ENCODE measurements around the gene CHML. TPM values are rescaled to one million over a fixed set of nuclear protein-coding genes. Genes with fewer than 3 reads are reported as not detected.

The CHML gene, protein sequence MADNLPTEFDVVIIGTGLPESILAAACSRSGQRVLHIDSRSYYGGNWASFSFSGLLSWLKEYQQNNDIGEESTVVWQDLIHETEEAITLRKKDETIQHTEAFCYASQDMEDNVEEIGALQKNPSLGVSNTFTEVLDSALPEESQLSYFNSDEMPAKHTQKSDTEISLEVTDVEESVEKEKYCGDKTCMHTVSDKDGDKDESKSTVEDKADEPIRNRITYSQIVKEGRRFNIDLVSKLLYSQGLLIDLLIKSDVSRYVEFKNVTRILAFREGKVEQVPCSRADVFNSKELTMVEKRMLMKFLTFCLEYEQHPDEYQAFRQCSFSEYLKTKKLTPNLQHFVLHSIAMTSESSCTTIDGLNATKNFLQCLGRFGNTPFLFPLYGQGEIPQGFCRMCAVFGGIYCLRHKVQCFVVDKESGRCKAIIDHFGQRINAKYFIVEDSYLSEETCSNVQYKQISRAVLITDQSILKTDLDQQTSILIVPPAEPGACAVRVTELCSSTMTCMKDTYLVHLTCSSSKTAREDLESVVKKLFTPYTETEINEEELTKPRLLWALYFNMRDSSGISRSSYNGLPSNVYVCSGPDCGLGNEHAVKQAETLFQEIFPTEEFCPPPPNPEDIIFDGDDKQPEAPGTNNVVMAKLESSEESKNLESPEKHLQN
- total RNA-seq (2022) (33.7 and 33.8 TPM in 2 replicates), Bru-seq, nascent RNA (percentile 99 among the genes with signal in this experiment), BruChase-seq, experiment 1, labeled RNA remaining after a 6-hour chase (percentile 99 among the genes with signal in this experiment), BruChase-seq, experiment 2, labeled RNA remaining after a 2-hour chase (percentile 99 among the genes with signal in this experiment)
- long read RNA-seq, full-length matches to known transcripts: 24 of 30 reads
- long read RNA-seq, partial matches to known transcripts: 0 of 30 reads
- long read RNA-seq, other reads (novel, unspliced or antisense): 6 of 30 reads

DNA sequence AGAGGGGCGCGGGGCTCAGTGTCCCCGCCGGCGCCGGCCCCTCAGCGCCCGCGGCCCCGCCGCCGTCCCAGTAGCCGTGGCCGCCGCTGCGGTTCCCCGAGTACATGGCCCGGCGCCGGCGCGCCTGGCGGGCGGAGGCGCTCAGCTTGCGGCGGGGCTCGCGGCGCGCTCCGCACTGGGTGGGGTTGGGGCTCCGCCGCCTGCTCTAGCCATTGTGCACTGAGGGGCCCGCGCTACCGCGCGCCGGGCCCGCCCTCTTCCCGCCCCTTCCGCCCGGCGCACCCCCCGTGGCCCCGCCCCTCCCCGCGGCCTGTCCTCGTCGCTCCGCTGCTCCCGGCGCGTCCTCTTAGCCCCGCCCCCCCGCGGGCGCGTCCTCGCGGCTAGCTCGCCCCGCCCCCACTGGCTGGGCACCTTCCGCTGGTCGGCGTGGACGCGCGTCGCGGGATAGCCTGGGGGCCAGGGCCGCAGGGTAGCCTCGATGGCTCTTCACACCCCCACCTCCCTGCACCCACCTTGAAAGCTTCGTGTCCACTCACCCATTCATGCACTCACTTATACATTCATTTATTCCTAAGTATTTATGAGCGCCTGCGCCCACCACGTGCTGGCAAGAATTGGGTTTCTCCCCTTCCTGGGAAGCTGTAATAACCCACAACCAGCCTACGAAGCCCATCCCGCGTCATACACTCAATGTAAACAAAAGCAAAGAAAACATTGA, at the start of gene CHML, which contains the start of gene OPN3:
Gene CHML (minus strand): TSS at position 221 of the 718 bp plus-strand sequence. CDS start 4,603 bp downstream, outside the sequence.
Gene OPN3 (minus strand): TSS at position 221 of the 718 bp plus-strand sequence. CDS start 115 bp downstream, at position 106.
- Mint-ChIP-seq H3K4me1 (ENCODE audit: insufficient read depth, unreplicated experiment) (peaks cover 55% of the 10 kb centered on the region), H3K27me3 (ENCODE audit: insufficient read depth, unreplicated experiment) (no peaks in the 10 kb centered on the region)

DNA sequence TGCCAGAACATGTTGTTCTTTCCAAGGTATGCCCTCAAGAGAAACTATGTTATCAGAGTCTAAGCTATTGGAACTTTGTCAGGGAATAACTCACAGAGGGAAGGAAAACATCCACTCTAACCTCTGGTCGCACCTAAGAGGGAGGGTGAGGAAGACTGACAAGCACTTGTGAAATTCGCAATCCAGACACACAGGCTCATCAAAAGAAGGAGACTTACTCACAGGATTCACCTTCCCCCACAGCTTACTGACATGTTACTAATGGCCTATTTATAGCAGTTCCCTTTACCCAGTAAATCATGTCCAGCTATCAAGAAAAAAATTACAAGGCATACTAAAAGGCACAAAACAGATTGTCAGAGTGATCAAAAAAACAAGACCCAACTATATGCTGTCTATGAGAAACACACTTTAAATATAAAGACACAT, 48.8 kb upstream of the CHML start:
- ChIA-PET POLR2A (interaction anchor here (0.6 to 4.9 kb wide), 48 partner anchors 9 to 1567 kb away, joined by 3 to 151 read pairs (median 4); partner anchors contain the start of genes CHML, FH, KMO and OPN3), CTCF (interaction anchor here (0.6 to 2.6 kb wide), 13 partner anchors 13 to 180 kb away, joined by 3 to 13 read pairs (median 3); partner anchors contain the start of genes CHML and OPN3)
- Mint-ChIP-seq H3K4me3 (ENCODE audit: unreplicated experiment) (peak overlapping the region; percentile 6), H3K27ac (ENCODE audit: low read depth, unreplicated experiment) (peak overlapping the region; percentile 79), H3K4me1 (ENCODE audit: insufficient read depth, unreplicated experiment) (peaks cover 23% of the 10 kb centered on the region), H3K9me3 (ENCODE audit: unreplicated experiment) (peaks cover 22% of the 10 kb centered on the region), H3K27me3 (ENCODE audit: insufficient read depth, unreplicated experiment) (no peaks in the 10 kb centered on the region), H3K36me3 (ENCODE audit: insufficient read depth, unreplicated experiment) (peaks cover 19% of the 10 kb centered on the region)
- peak; percentile 100 for DNase-seq (ENCODE audit: unreplicated experiment)
- BruUV-seq (replicated peaks): no TSS peak
- intact Hi-C loops (cut with micrococcal nuclease): loop anchor here (1.0 to 2.0 kb wide), 3 partner anchors 14 to 78 kb away; no protein-coding TSS in a partner anchor
- TF ChIP-seq, protein P1, sequence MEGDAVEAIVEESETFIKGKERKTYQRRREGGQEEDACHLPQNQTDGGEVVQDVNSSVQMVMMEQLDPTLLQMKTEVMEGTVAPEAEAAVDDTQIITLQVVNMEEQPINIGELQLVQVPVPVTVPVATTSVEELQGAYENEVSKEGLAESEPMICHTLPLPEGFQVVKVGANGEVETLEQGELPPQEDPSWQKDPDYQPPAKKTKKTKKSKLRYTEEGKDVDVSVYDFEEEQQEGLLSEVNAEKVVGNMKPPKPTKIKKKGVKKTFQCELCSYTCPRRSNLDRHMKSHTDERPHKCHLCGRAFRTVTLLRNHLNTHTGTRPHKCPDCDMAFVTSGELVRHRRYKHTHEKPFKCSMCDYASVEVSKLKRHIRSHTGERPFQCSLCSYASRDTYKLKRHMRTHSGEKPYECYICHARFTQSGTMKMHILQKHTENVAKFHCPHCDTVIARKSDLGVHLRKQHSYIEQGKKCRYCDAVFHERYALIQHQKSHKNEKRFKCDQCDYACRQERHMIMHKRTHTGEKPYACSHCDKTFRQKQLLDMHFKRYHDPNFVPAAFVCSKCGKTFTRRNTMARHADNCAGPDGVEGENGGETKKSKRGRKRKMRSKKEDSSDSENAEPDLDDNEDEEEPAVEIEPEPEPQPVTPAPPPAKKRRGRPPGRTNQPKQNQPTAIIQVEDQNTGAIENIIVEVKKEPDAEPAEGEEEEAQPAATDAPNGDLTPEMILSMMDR (IDR thresholded peaks at IDR 0.05; ENCODE audit: unreplicated experiment): no peak

More for the DNA sequence above, at the start of gene CHML, which contains the start of gene OPN3:
- Mint-ChIP-seq H3K36me3 (ENCODE audit: insufficient read depth, unreplicated experiment) (peaks cover 36% of the 10 kb centered on the region), H3K4me3 (ENCODE audit: unreplicated experiment) (peak within 1 kb of the TSS; percentile 75), H3K27ac (ENCODE audit: low read depth, unreplicated experiment) (peak within 1 kb of the TSS; percentile 100), H3K9me3 (ENCODE audit: unreplicated experiment) (peaks cover 8% of the 10 kb centered on the region)
- DNase-seq (ENCODE audit: unreplicated experiment): peak; percentile 96
- ChIA-PET POLR2A (interaction anchor here (0.5 to 5.8 kb wide), 55 partner anchors 8 to 1615 kb away, joined by 3 to 151 read pairs (median 6); partner anchors contain the start of genes CEP170, EXO1, FH and KMO), CTCF (interaction anchor here (0.6 to 2.6 kb wide), 19 partner anchors 11 to 198 kb away, joined by 3 to 22 read pairs (median 5); no protein-coding TSS in a partner anchor)
- intact Hi-C loops (cut with micrococcal nuclease): loop anchor here (1.0 to 2.0 kb wide), 3 partner anchors 28 to 76 kb away; no protein-coding TSS in a partner anchor
- BruUV-seq (replicated peaks): no TSS peak
- TF ChIP-seq, protein P1 (IDR thresholded peaks at IDR 0.05; ENCODE audit: unreplicated experiment): no peak

DNA sequence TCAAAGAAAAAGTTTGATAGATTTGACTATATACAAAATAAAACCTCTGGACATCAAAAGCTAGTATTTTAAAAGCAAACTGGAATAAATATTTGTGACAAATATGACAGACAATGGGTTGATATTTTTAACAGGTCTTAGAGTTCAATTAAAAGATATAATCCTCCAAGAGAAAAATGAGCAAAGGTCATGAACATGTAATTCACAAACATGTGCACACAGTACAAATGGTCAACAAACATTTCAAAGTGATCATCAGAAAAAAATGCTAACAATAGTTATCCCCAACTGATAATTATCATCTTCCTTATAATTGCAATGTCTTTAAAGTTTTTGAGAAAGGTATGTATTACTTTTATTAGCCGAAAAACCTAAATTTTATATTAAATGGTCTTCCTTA, 43.9 kb upstream of the CHML start:
- intact Hi-C loops (cut with micrococcal nuclease): no loop called here
- ChIA-PET POLR2A (interaction anchor here (0.6 to 2.9 kb wide), 7 partner anchors 20 to 422 kb away, joined by 3 to 13 read pairs (median 4); partner anchors contain the start of genes CHML and OPN3), CTCF (interaction anchor here (0.6 to 1.2 kb wide), 3 partner anchors 13 to 151 kb away, joined by 3 to 4 read pairs (median 3); no protein-coding TSS in a partner anchor)
- no peak overlapping the region for H3K4me3 Mint-ChIP-seq (ENCODE audit: unreplicated experiment)
- TF ChIP-seq, protein P1 (IDR thresholded peaks at IDR 0.05; ENCODE audit: unreplicated experiment): no peak
- peaks cover 4% of the 10 kb centered on the region for H3K36me3 Mint-ChIP-seq (ENCODE audit: insufficient read depth, unreplicated experiment)
- no peaks in the 10 kb centered on the region for H3K27me3 Mint-ChIP-seq (ENCODE audit: insufficient read depth, unreplicated experiment)
- DNase-seq (ENCODE audit: unreplicated experiment): no peak
- H3K27ac Mint-ChIP-seq (ENCODE audit: low read depth, unreplicated experiment): no peak overlapping the region
- peaks cover 3% of the 10 kb centered on the region for H3K9me3 Mint-ChIP-seq (ENCODE audit: unreplicated experiment)
- BruUV-seq (replicated peaks): no TSS peak
- peaks cover 13% of the 10 kb centered on the region for H3K4me1 Mint-ChIP-seq (ENCODE audit: insufficient read depth, unreplicated experiment)

Data from MCF 10A (cell line).